Left ventricle myocardium superior (tissue), 1 donor: Measurements from ENCODE around the gene HCAR1. TPM values are rescaled to one million over a fixed set of nuclear protein-coding genes. Genes with fewer than 3 reads are reported as not detected.
A peak's percentile ranks its signal among the peaks of the same experiment; 100 is the strongest.
"Not testable (repeated sequence)": the region's sequence is repeated elsewhere in the genome, so short reads cannot be mapped to it uniquely, and the experiment has no call there.

Source experiments
- ATAC-seq: fragments of 200-7000 bp; cut with Tn5 transposase; one replicate; pipeline ENCODE4 v1.9.1; 2020; ENCODE audit warnings: mild to moderate bottlenecking, moderate library complexity
- DNase-seq: peaks from one replicate; pipeline ENCODE4 v3.0.0-alpha.2; 2020
- intact Hi-C: fragments of 100-400 bp; cut with micrococcal nuclease; formaldehyde crosslinking; loops from one replicate; pipeline ENCODE4 v1.11.0; 2022
- long read RNA-seq: library from polyadenylated mRNA; unstranded; transcript quantifications from one replicate; pipeline ENCODE4 v2.0.0, GENCODE V29; 2021
- total RNA-seq: library from RNA; stranded (reverse); fragmentation: NEBNext Ultra II Directional; extraction: Animal tissue kit (Norgen Biotek cat#: 25700); gene quantifications from one replicate; pipeline ENCODE4 v1.2.1, GENCODE V29; 2021
- donor health status: DM: no; HTN: yes; CAD: no; lungs with severe emphysema.

The HCAR1 gene
- 0.12 TPM for total RNA-seq
- long read RNA-seq, partial matches to known transcripts = 0 of 1 reads
- long read RNA-seq, other reads (novel, unspliced or antisense) = 1 of 1 reads

GRCh38 chr12:122730215-122731014, at the start of gene HCAR1:
Gene HCAR1, minus strand, starts transcription at chr12:122730844. Its CDS starts 505 bp downstream, at chr12:122730339.
- intact Hi-C loops = no loop called here
- no peak for ATAC-seq
- no peak for DNase-seq

GRCh38 chr12:122757568-122757967, 26.9 kb upstream of the HCAR1 start:
- intact Hi-C loops = no loop called here
- ATAC-seq (no peak), DNase-seq (no peak)

- intact Hi-C loops = no loop called here
- ATAC-seq (no peak), DNase-seq (no peak)
These were observed 24.1 kb upstream of the HCAR1 start for GRCh38 chr12:122754790-122755189.

GRCh38 chr12:122753319-122753650, 22.6 kb upstream of the HCAR1 start:
- intact Hi-C loops = no loop called here
- ATAC-seq (no peak), DNase-seq (no peak)

- ATAC-seq = peak; percentile 99
- peak; percentile 99 for DNase-seq
- intact Hi-C loops = no loop called here
These were observed 22.0 kb upstream of the HCAR1 start, which contains the start of gene DENR for GRCh38 chr12:122752464-122753318. Gene DENR, plus strand, starts transcription at chr12:122752824. Its CDS starts 878 bp downstream, at chr12:122753702.

GRCh38 chr12:122750781-122751515, 20.3 kb upstream of the HCAR1 start:
- intact Hi-C loops, DNase-seq, ATAC-seq: not testable (repeated sequence)

GRCh38 chr12:122749569-122750332, 19.1 kb upstream of the HCAR1 start:
- ATAC-seq = no peak
- intact Hi-C loops = no loop called here
- DNase-seq = no peak

GRCh38 chr12:122747224-122748135, 16.8 kb upstream of the HCAR1 start:
- DNase-seq = no peak
- intact Hi-C loops = no loop called here
- no peak for ATAC-seq

GRCh38 chr12:122743895-122744525, 13.4 kb upstream of the HCAR1 start:
- DNase-seq (no peak), ATAC-seq (peak; percentile 23)
- intact Hi-C loops = no loop called here

GRCh38 chr12:122740351-122740750, 9.7 kb upstream of the HCAR1 start:
- intact Hi-C loops = no loop called here
- ATAC-seq = no peak
- DNase-seq = no peak

- no peak for ATAC-seq
- DNase-seq = no peak
- intact Hi-C loops = no loop called here
These were observed 7.9 kb upstream of the HCAR1 start for GRCh38 chr12:122738571-122738970.

- intact Hi-C loops = no loop called here
- no peak for ATAC-seq
- DNase-seq = no peak
These were observed 2.0 kb upstream of the HCAR1 start for GRCh38 chr12:122732611-122733010.

- intact Hi-C loops = no loop called here
- ATAC-seq = no peak
- no peak for DNase-seq
These were observed 1.5 kb upstream of the HCAR1 start for GRCh38 chr12:122732170-122732569.

GRCh38 chr12:122729583-122730214, 945 bp downstream of the HCAR1 start:
- intact Hi-C loops = no loop called here
- no peak for DNase-seq
- ATAC-seq = no peak

- intact Hi-C loops = no loop called here
- no peak for ATAC-seq
- DNase-seq = no peak
These were observed 4.5 kb downstream of the HCAR1 start for GRCh38 chr12:122726080-122726558.

GRCh38 chr12:122725452-122726079, 5.1 kb downstream of the HCAR1 start:
- intact Hi-C loops = no loop called here
- ATAC-seq (no peak), DNase-seq (no peak)
